CD8-positive, alpha-beta memory T cell (primary cell): Measurements from ENCODE around the gene DISC1. TPM values are rescaled to one million over a fixed set of nuclear protein-coding genes. Genes with fewer than 3 reads are reported as not detected.

ENCODE experiments used
- CTCF ChIA-PET: fragments of 350-600 bp; sonication (Branson Sonifier 250); formaldehyde crosslinking; loops from one replicate; lab custom pipeline; 2021; ENCODE audit warnings: antibody characterized with exemption; lab: Charles Lee
- POLR2A ChIA-PET: fragments of 350-600 bp; sonication (Branson Sonifier 250); formaldehyde crosslinking; loops from one replicate; lab custom pipeline; 2021; ENCODE audit warnings: antibody characterized with exemption; lab: Charles Lee
- DNase-seq, 5 donors: peaks; one replicate each; pipeline versions ENCODE4 v3.0.0 to v3.0.0-alpha.2; 2020 to 2022; ENCODE audit warnings: mixed read lengths in 1 of 5
- H3K27ac ChIP-seq: one replicate; pipeline ENCODE4 v1.7.0; 2013; ENCODE audit warnings: low read depth, mild to moderate bottlenecking, low read length, moderate library complexity
- H3K27me3 ChIP-seq: 2 replicates; pipeline ENCODE4 v1.7.0; 2013; ENCODE audit warnings: low read length, mild to moderate bottlenecking; ENCODE audit not compliant: insufficient read depth, poor library complexity, severe bottlenecking
- H3K36me3 ChIP-seq: 2 replicates; pipeline ENCODE4 v1.7.0; 2013; ENCODE audit warnings: mild to moderate bottlenecking, low read length, moderate library complexity; ENCODE audit not compliant: insufficient read depth
- H3K4me1 ChIP-seq: 2 replicates; pipeline ENCODE4 v1.7.0; 2013; ENCODE audit warnings: mild to moderate bottlenecking, low read length, moderate library complexity; ENCODE audit not compliant: insufficient read depth
- H3K4me3 ChIP-seq: 2 replicates; pipeline ENCODE4 v1.7.0; 2013; ENCODE audit warnings: mild to moderate bottlenecking, low read length
- H3K9me3 ChIP-seq: 2 replicates; pipeline ENCODE4 v1.7.0; 2013; ENCODE audit warnings: mild to moderate bottlenecking, low read length
- H3K27ac Mint-ChIP-seq, 8 donors: one replicate each; pipeline ENCODE4 v1.8.0; 2020 to 2021; ENCODE audit warnings: mixed read lengths in 8 of 8, mild to moderate bottlenecking in 6 of 8, inconsistent platforms in 3 of 8, moderate library complexity in 3 of 8
- H3K27me3 Mint-ChIP-seq, 2 donors: one replicate each; pipeline ENCODE4 v1.8.0; 2020 to 2021; ENCODE audit warnings: mixed read lengths in 2 of 2, mild to moderate bottlenecking in 1 of 2, moderate library complexity in 1 of 2
- H3K36me3 Mint-ChIP-seq, 3 donors: one replicate each; pipeline ENCODE4 v1.8.0; 2020 to 2021; ENCODE audit warnings: mixed read lengths in 3 of 3, inconsistent platforms in 1 of 3, mild to moderate bottlenecking in 1 of 3
- H3K4me1 Mint-ChIP-seq, 3 donors: one replicate each; pipeline ENCODE4 v1.8.0; 2020 to 2021; ENCODE audit warnings: mixed read lengths in 3 of 3, inconsistent platforms in 1 of 3, mild to moderate bottlenecking in 1 of 3
- H3K4me3 Mint-ChIP-seq, 7 donors: one replicate each; pipeline ENCODE4 v1.8.0; 2020 to 2021; ENCODE audit warnings: mixed read lengths in 7 of 7, mild to moderate bottlenecking in 6 of 7, moderate library complexity in 4 of 7, inconsistent platforms in 2 of 7
- H3K9me3 Mint-ChIP-seq, 5 donors: one replicate each; pipeline ENCODE4 v1.8.0; 2020 to 2022; ENCODE audit warnings: mixed read lengths in 5 of 5, mild to moderate bottlenecking in 3 of 5, moderate library complexity in 2 of 5, inconsistent platforms in 1 of 5
- polyA plus RNA-seq: library from polyadenylated mRNA; unstranded; fragments of 300-500 nt; fragmentation: Illumina TruSeq; gene quantifications from one replicate; pipeline ENCODE4 v1.2.3, GENCODE V29; 2021
- total RNA-seq, 2 experiments: library from RNA; stranded (reverse); gene quantifications; one replicate each; pipeline ENCODE4 v1.2.3, GENCODE V29; 2021

Gene DISC1
- total and polyA plus RNA-seq, 3 experiments from 2014 or later: 0.60 to 2.4 (median 1.0) TPM

DNA sequence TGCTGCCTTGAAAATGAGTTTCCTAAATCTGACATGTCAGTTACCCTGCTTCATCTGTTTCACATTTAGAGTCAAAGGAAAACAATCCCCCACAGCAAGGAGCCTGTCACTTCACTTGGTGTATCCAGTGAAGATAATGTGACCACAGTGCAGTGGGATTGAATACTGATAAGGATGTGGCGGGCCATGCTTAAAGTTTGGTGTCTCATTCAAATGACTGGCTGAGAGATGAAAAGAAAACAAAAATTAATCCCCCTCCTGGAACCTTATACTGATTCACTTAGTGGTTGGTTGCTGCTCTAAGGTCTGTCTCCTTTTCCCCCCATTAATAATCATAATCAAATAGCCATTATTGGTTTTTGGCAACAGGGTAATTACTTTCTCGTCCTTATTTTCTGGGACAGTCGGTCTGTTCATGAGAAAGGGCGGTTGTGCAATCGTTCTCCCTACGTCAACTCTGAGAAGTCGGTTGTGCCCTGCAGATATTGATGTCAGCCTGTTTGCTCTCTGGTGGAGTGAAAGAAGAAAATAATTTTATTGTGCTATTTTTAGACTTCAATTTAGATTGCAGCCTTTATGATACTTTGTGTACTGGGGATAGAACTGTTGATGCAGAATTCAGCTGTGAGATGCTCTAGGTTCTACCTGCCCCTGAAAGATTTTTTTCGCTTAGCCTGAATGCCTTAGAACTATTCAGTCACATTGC lies 360.2 kb downstream of the DISC1 start:
- no peak for DNase-seq
- Mint-ChIP-seq H3K9me3 (no peaks in the 10 kb centered on the region), H3K4me1 (peaks cover 9 to 10% (median 10%) of the 10 kb centered on the region in 3 donors), H3K27me3 (peaks cover 0 to 3% of the 10 kb centered on the region in 2 donors), H3K27ac (no peak overlapping the region), H3K4me3 (no peak overlapping the region), H3K36me3 (peaks cover 0 to 11% (median 5%) of the 10 kb centered on the region in 3 donors)
- no peak overlapping the region for H3K27ac ChIP-seq
- no peaks in the 10 kb centered on the region for H3K36me3 ChIP-seq
- no peaks in the 10 kb centered on the region for H3K9me3 ChIP-seq
- no peaks in the 10 kb centered on the region for H3K4me1 ChIP-seq
- H3K27me3 ChIP-seq: no peaks in the 10 kb centered on the region
- POLR2A ChIA-PET: no interaction called here
- CTCF ChIA-PET: no interaction called here
- no peak overlapping the region for H3K4me3 ChIP-seq

GRCh38 chr1:231990388-231990787 lies 363.8 kb downstream of the DISC1 start:
- Mint-ChIP-seq H3K27me3 (peaks cover 0 to 3% of the 10 kb centered on the region in 2 donors), H3K9me3 (no peaks in the 10 kb centered on the region), H3K36me3 (peaks cover 0 to 6% (median 5%) of the 10 kb centered on the region in 3 donors), H3K4me3 (no peak overlapping the region), H3K4me1 (no peaks in the 10 kb centered on the region), H3K27ac (no peak overlapping the region)
- Histone ChIP-seq H3K9me3 (no peaks in the 10 kb centered on the region), H3K4me3 (no peak overlapping the region), H3K27ac (no peak overlapping the region), H3K36me3 (no peaks in the 10 kb centered on the region), H3K27me3 (no peaks in the 10 kb centered on the region), H3K4me1 (no peaks in the 10 kb centered on the region)
- ChIA-PET POLR2A (no interaction called here), CTCF (no interaction called here)
- no peak for DNase-seq

GRCh38 chr1:231991231-231991630 lies 364.6 kb downstream of the DISC1 start:
- peaks cover 0 to 3% of the 10 kb centered on the region in 2 donors for H3K27me3 Mint-ChIP-seq
- ChIA-PET CTCF (no interaction called here), POLR2A (no interaction called here)
- DNase-seq: no peak
- H3K9me3 ChIP-seq: no peaks in the 10 kb centered on the region
- H3K9me3 Mint-ChIP-seq: no peaks in the 10 kb centered on the region
- peak overlapping the region in 1 of 8 donors; percentile 1 for H3K27ac Mint-ChIP-seq
- H3K36me3 Mint-ChIP-seq: peaks cover 0 to 6% (median 5%) of the 10 kb centered on the region in 3 donors
- H3K36me3 ChIP-seq: no peaks in the 10 kb centered on the region
- no peaks in the 10 kb centered on the region for H3K27me3 ChIP-seq
- no peaks in the 10 kb centered on the region for H3K4me1 Mint-ChIP-seq
- no peak overlapping the region for H3K27ac ChIP-seq
- H3K4me3 Mint-ChIP-seq: no peak overlapping the region
- H3K4me3 ChIP-seq: no peak overlapping the region
- H3K4me1 ChIP-seq: no peaks in the 10 kb centered on the region

GRCh38 chr1:231993968-231994455 lies 367.4 kb downstream of the DISC1 start:
- Histone ChIP-seq H3K4me3 (no peak overlapping the region), H3K4me1 (no peaks in the 10 kb centered on the region), H3K9me3 (no peaks in the 10 kb centered on the region), H3K27ac (no peak overlapping the region), H3K36me3 (no peaks in the 10 kb centered on the region), H3K27me3 (no peaks in the 10 kb centered on the region)
- Mint-ChIP-seq H3K4me1 (no peaks in the 10 kb centered on the region), H3K4me3 (no peak overlapping the region), H3K9me3 (no peaks in the 10 kb centered on the region), H3K27me3 (peaks cover 0 to 6% of the 10 kb centered on the region in 2 donors), H3K27ac (no peak overlapping the region), H3K36me3 (peaks cover 0 to 6% (median 4%) of the 10 kb centered on the region in 3 donors)
- ChIA-PET POLR2A (no interaction called here), CTCF (no interaction called here)
- DNase-seq: no peak

DNA sequence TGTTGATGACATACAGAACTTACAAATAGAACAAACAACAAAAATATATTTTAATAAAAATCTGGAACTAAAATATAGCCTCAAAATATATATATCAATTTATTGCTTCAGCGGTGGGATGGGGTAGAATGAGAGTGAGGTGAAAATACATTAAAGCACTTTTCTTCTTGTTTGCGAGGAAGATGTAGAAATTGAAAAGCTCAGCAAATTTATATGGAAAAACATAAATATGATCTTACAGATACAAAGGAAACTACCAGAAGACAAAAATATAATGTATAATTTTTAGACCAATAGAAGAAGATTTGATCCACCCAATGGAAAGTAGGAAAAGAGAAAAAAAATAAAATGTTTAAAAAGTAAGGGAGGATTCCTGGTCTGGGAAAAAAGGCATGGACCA lies 372.2 kb downstream of the DISC1 start:
- CTCF ChIA-PET: no interaction called here
- no peaks in the 10 kb centered on the region for H3K27me3 ChIP-seq
- no peaks in the 10 kb centered on the region for H3K4me1 Mint-ChIP-seq
- H3K27me3 Mint-ChIP-seq: peaks cover 3% of the 10 kb centered on the region in 2 donors
- H3K4me1 ChIP-seq: no peaks in the 10 kb centered on the region
- H3K9me3 Mint-ChIP-seq: no peaks in the 10 kb centered on the region
- no peaks in the 10 kb centered on the region for H3K36me3 ChIP-seq
- no peak overlapping the region for H3K4me3 ChIP-seq
- H3K27ac Mint-ChIP-seq: no peak overlapping the region
- DNase-seq: no peak
- no peak overlapping the region for H3K4me3 Mint-ChIP-seq
- H3K27ac ChIP-seq: no peak overlapping the region
- no peaks in the 10 kb centered on the region for H3K36me3 Mint-ChIP-seq
- no peaks in the 10 kb centered on the region for H3K9me3 ChIP-seq
- POLR2A ChIA-PET: no interaction called here

DNA sequence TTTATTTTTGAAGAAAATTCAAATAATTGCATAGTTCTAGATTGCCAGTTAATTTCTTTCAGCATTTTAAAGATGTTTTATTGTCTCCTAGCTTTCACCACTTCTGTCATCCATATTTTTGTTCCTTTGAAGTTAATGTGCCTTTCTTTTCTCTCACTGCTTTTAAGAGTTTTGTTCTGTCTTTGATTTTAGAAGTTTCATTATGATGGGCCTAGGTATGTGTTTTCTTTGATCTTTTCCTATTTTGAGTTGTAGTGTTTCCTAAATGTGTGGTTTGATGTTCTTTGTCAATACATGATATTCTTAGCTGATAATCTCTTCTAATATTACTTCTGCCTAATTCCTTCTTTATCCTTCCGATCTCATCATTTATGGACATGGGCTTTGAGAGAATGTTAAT lies 378.7 kb downstream of the DISC1 start:
- Histone ChIP-seq H3K36me3 (no peaks in the 10 kb centered on the region), H3K4me1 (no peaks in the 10 kb centered on the region), H3K27ac (no peak overlapping the region), H3K9me3 (no peaks in the 10 kb centered on the region), H3K27me3 (no peaks in the 10 kb centered on the region), H3K4me3 (no peak overlapping the region)
- H3K4me1 Mint-ChIP-seq: no peaks in the 10 kb centered on the region
- no peak for DNase-seq
- CTCF ChIA-PET: no interaction called here
- H3K36me3 Mint-ChIP-seq: peaks cover 0 to 10% (median 0%) of the 10 kb centered on the region in 3 donors
- no peaks in the 10 kb centered on the region for H3K9me3 Mint-ChIP-seq
- no peak overlapping the region for H3K4me3 Mint-ChIP-seq
- peak overlapping the region in 1 of 8 donors; percentile 16 for H3K27ac Mint-ChIP-seq
- H3K27me3 Mint-ChIP-seq: peaks cover 1 to 3% of the 10 kb centered on the region in 2 donors
- POLR2A ChIA-PET: no interaction called here

GRCh38 chr1:232009741-232010140 lies 383.2 kb downstream of the DISC1 start:
- H3K27me3 ChIP-seq: no peaks in the 10 kb centered on the region
- ChIA-PET POLR2A (no interaction called here), CTCF (no interaction called here)
- H3K27ac Mint-ChIP-seq: no peak overlapping the region
- H3K36me3 ChIP-seq: no peaks in the 10 kb centered on the region
- DNase-seq: no peak
- H3K27ac ChIP-seq: no peak overlapping the region
- H3K4me1 Mint-ChIP-seq: no peaks in the 10 kb centered on the region
- peaks cover 0 to 13% (median 0%) of the 10 kb centered on the region in 3 donors for H3K36me3 Mint-ChIP-seq
- no peaks in the 10 kb centered on the region for H3K9me3 ChIP-seq
- H3K27me3 Mint-ChIP-seq: peaks cover 0 to 3% of the 10 kb centered on the region in 2 donors
- no peak overlapping the region for H3K4me3 ChIP-seq
- H3K4me3 Mint-ChIP-seq: no peak overlapping the region
- H3K9me3 Mint-ChIP-seq: no peaks in the 10 kb centered on the region
- H3K4me1 ChIP-seq: no peaks in the 10 kb centered on the region

DNA sequence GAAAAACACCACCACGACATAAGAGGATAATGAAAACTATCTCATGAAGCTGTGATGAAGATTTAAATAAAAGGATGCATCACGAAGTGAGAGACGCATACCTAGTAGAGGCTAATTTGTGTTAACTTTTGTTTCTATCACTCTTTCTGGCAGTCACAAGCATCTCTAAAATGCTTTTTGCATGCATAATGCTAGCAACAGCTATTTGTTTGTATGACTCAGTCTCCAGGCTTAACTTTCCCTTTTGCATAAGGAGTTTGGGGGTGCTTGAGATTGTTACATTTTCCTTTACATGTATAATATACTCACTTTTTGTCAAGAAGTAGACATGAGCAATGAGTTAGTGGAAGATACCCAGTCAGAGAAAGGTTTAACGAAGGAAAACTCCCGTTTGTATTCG lies 385.4 kb downstream of the DISC1 start:
- no peaks in the 10 kb centered on the region for H3K9me3 ChIP-seq
- Mint-ChIP-seq H3K36me3 (peaks cover 0 to 7% (median 0%) of the 10 kb centered on the region in 3 donors), H3K9me3 (no peaks in the 10 kb centered on the region), H3K4me3 (no peak overlapping the region), H3K4me1 (no peaks in the 10 kb centered on the region), H3K27me3 (peaks cover 0 to 3% of the 10 kb centered on the region in 2 donors), H3K27ac (no peak overlapping the region)
- ChIA-PET POLR2A (no interaction called here), CTCF (interaction anchor here (1.6 kb wide), 1 partner anchor 11 kb away, joined by 3 read pairs; no protein-coding TSS in a partner anchor)
- H3K27me3 ChIP-seq: no peaks in the 10 kb centered on the region
- no peaks in the 10 kb centered on the region for H3K36me3 ChIP-seq
- no peaks in the 10 kb centered on the region for H3K4me1 ChIP-seq
- no peak for DNase-seq
- H3K27ac ChIP-seq: no peak overlapping the region
- no peak overlapping the region for H3K4me3 ChIP-seq
